Spleen (tissue), 7 donors: Measurements from ENCODE around the gene LPAR2.

Experiments used
- CTCF ChIP-seq, 11 experiments: fragments of 200-600 bp in 7 of 11; fragments of 450-650 bp in 4 of 11; sonication (generic) in 4 of 11; IDR thresholded peaks in 8 of 11; conservative IDR thresholded peaks in 3 of 11; 1 replicate in 7 of 11; 2 replicates in 4 of 11; pipeline versions ENCODE4 v1.4.0 to v1.8.0; 2016 to 2021; ENCODE audit warnings: antibody characterized with exemption in 11 of 11, inconsistent platforms in 4 of 11, mild to moderate bottlenecking in 1 of 11
- POLR2A ChIP-seq, 3 donors: fragments of 450-650 bp; IDR thresholded peaks; one replicate each; pipeline ENCODE4 v1.5.1; 2017; ENCODE audit warnings: antibody characterized with exemption in 3 of 3, mild to moderate bottlenecking in 1 of 3
- donor health status: DM: no; HTN: no; CAD: no; lungs with moderate emphysema.
- donor health status: DM: no; HTN: no; CAD: no.
- donor health status: DM: no; HTN: no; CAD: no.

GRCh38 chr19:19655641-19656343 is 27.8 kb upstream of the LPAR2 start:
- TF ChIP-seq CTCF (IDR thresholded peaks at IDR 0.05 in 8 of 11, conservative IDR thresholded peaks at IDR 0.05 in 3 of 11) (no peak), POLR2A (IDR thresholded peaks at IDR 0.05) (no peak)
